H9 (cell line): ENCODE measurements around the gene FAM174B. TPM values are rescaled to one million over a fixed set of nuclear protein-coding genes. Genes with fewer than 3 reads are reported as not detected.

Source experiments
- DNase-seq: peaks from one replicate; pipeline ENCODE4 v3.0.0-alpha.2; 2017
- H2AFZ ChIP-seq: one replicate; pipeline ENCODE4 v1.6.1; 2013; ENCODE audit warnings: mild to moderate bottlenecking, low read length, control low read depth, moderate library complexity
- H2AK5ac ChIP-seq: 2 replicates; pipeline ENCODE4 v1.6.1; 2013; ENCODE audit warnings: low read length, control low read depth, mixed read lengths; ENCODE audit not compliant: insufficient read length
- H2BK120ac ChIP-seq: one replicate; pipeline ENCODE4 v1.6.1; 2013; ENCODE audit warnings: low read depth, mild to moderate bottlenecking, low read length, control low read depth, inconsistent platforms; ENCODE audit not compliant: poor library complexity, severe bottlenecking
- H2BK12ac ChIP-seq: 2 replicates; pipeline ENCODE4 v1.6.1; 2013; ENCODE audit warnings: low read length, control low read depth, mixed read lengths, low read depth; ENCODE audit not compliant: insufficient read length
- H2BK15ac ChIP-seq: 2 replicates; pipeline ENCODE4 v1.6.1; 2013; ENCODE audit warnings: low read depth, low read length, control low read depth
- H2BK20ac ChIP-seq: one replicate; pipeline ENCODE4 v1.6.1; 2013; ENCODE audit warnings: low read depth, mild to moderate bottlenecking, low read length, control low read depth, inconsistent platforms; ENCODE audit not compliant: poor library complexity, severe bottlenecking
- H2BK5ac ChIP-seq: 2 replicates; pipeline ENCODE4 v1.6.1; 2013; ENCODE audit warnings: low read length, control low read depth, mixed read lengths; ENCODE audit not compliant: insufficient read length
- H3K14ac ChIP-seq: 2 replicates; pipeline ENCODE4 v1.6.1; 2013; ENCODE audit warnings: low read length, control low read depth; ENCODE audit not compliant: insufficient read depth
- H3K18ac ChIP-seq: 2 replicates; pipeline ENCODE4 v1.6.1; 2013; ENCODE audit warnings: low read depth, mild to moderate bottlenecking, mixed read lengths, low read length, control low read depth; ENCODE audit not compliant: insufficient read length
- H3K23ac ChIP-seq: 2 replicates; pipeline ENCODE4 v1.6.1; 2013; ENCODE audit warnings: low read length, control low read depth, mixed read lengths, low read depth; ENCODE audit not compliant: insufficient read length
- H3K23me2 ChIP-seq: 2 replicates; pipeline ENCODE4 v1.6.1; 2013; ENCODE audit warnings: low read depth, mild to moderate bottlenecking, mixed read lengths, low read length, control low read depth; ENCODE audit not compliant: insufficient read length, poor library complexity, severe bottlenecking
- H3K27ac ChIP-seq: 2 replicates; pipeline ENCODE4 v1.5.1; 2013; ENCODE audit warnings: low read length, control low read depth, mixed read lengths, low read depth; ENCODE audit not compliant: insufficient read length
- H3K27me3 ChIP-seq: 2 replicates; pipeline ENCODE4 v1.6.1; 2013; ENCODE audit warnings: low read length, control low read depth, inconsistent platforms; ENCODE audit not compliant: insufficient read depth
- H3K4ac ChIP-seq: 2 replicates; pipeline ENCODE4 v1.6.1; 2013; ENCODE audit warnings: low read depth, mild to moderate bottlenecking, control low read depth, inconsistent platforms, low read length, moderate library complexity
- H3K4me1 ChIP-seq: 2 replicates; pipeline ENCODE4 v1.6.1; 2013; ENCODE audit warnings: low read length, control low read depth, inconsistent platforms; ENCODE audit not compliant: insufficient read depth
- H3K4me2 ChIP-seq: 2 replicates; pipeline ENCODE4 v1.6.1; 2013; ENCODE audit warnings: low read length, control low read depth, mixed read lengths; ENCODE audit not compliant: insufficient read length, insufficient read depth
- H3K56ac ChIP-seq: 2 replicates; pipeline ENCODE4 v1.6.1; 2013; ENCODE audit warnings: low read depth, mild to moderate bottlenecking, mixed read lengths, low read length, control low read depth; ENCODE audit not compliant: insufficient read length
- H3K79me1 ChIP-seq: 2 replicates; pipeline ENCODE4 v1.6.1; 2013; ENCODE audit warnings: low read depth, mild to moderate bottlenecking, moderate library complexity, low read length, control low read depth, inconsistent platforms; ENCODE audit not compliant: insufficient read depth, poor library complexity, severe bottlenecking
- H3K79me2 ChIP-seq: 2 replicates; pipeline ENCODE4 v1.6.1; 2013; ENCODE audit warnings: low read length, control low read depth, inconsistent platforms; ENCODE audit not compliant: insufficient read depth
- H3K9ac ChIP-seq: 2 replicates; pipeline ENCODE4 v1.6.1; 2013; ENCODE audit warnings: low read length, control low read depth, mixed read lengths; ENCODE audit not compliant: insufficient read length; ENCODE audit errors: extremely low read depth
- H3K9me3 ChIP-seq: one replicate; pipeline ENCODE4 v1.6.1; 2013; ENCODE audit warnings: low read depth, low read length, inconsistent platforms; ENCODE audit not compliant: control insufficient read depth
- H3T11ph ChIP-seq: one replicate; pipeline ENCODE4 v1.6.1; 2013; ENCODE audit warnings: mild to moderate bottlenecking, low read length, control low read depth, inconsistent platforms
- H4K20me1 ChIP-seq: one replicate; pipeline ENCODE4 v1.6.1; 2013; ENCODE audit not compliant: control insufficient read depth, insufficient read length, insufficient read depth
- H4K5ac ChIP-seq: 2 replicates; pipeline ENCODE4 v1.6.1; 2013; ENCODE audit warnings: low read depth, mild to moderate bottlenecking, mixed read lengths, low read length, control low read depth; ENCODE audit not compliant: insufficient read length
- H4K8ac ChIP-seq: replicated peaks from 2 replicates; pipeline ENCODE4 v1.6.1; 2013; ENCODE audit warnings: low read length, control low read depth, mixed read lengths, low read depth; ENCODE audit not compliant: insufficient read length
- H4K91ac ChIP-seq: 2 replicates; pipeline ENCODE4 v1.6.1; 2013; ENCODE audit warnings: low read depth, mild to moderate bottlenecking, moderate library complexity, mixed read lengths, low read length, control low read depth; ENCODE audit not compliant: insufficient read length
- H3K27ac Mint-ChIP-seq, 3 experiments: 2 replicates in 2 of 3; 3 replicates in 1 of 3; pipeline ENCODE4 v1.8.0; 2020 to 2021; ENCODE audit warnings: mixed read lengths in 3 of 3, mild to moderate bottlenecking in 1 of 3, moderate library complexity in 1 of 3
- H3K27me3 Mint-ChIP-seq: 2 replicates; pipeline ENCODE4 v1.8.0; 2021; ENCODE audit warnings: low read depth, mild to moderate bottlenecking, moderate library complexity, mixed read lengths
- H3K36me3 Mint-ChIP-seq, 3 experiments: 2 replicates in 2 of 3; 3 replicates in 1 of 3; pipeline ENCODE4 v1.8.0; 2020 to 2021; ENCODE audit warnings: low read depth in 3 of 3, mixed read lengths in 3 of 3; ENCODE audit not compliant: insufficient read depth in 1 of 3
- H3K4me1 Mint-ChIP-seq, 2 experiments: 2 replicates each; pipeline ENCODE4 v1.8.0; 2020; ENCODE audit warnings: mixed read lengths in 2 of 2
- H3K4me3 Mint-ChIP-seq, 2 experiments: 2 replicates in 1 of 2; 3 replicates in 1 of 2; pipeline ENCODE4 v1.8.0; 2020 to 2021; ENCODE audit warnings: mild to moderate bottlenecking in 2 of 2, mixed read lengths in 2 of 2, moderate library complexity in 1 of 2
- H3K9me3 Mint-ChIP-seq, 2 experiments: 2 replicates in 1 of 2; 3 replicates in 1 of 2; pipeline ENCODE4 v1.8.0; 2020; ENCODE audit warnings: mild to moderate bottlenecking in 2 of 2, mixed read lengths in 2 of 2, moderate library complexity in 1 of 2
- CTCF ChIP-seq: fragments of 200-600 bp; sonication (generic); conservative IDR thresholded peaks from 3 replicates; pipeline ENCODE4 v1.8.0; 2021; ENCODE audit warnings: antibody characterized with exemption, mild to moderate bottlenecking
- WGBS: extraction: QIAGEN DNeasy Blood & Tissue Kit; methylation state at CpG from one replicate; pipeline ENCODE4 v1.1.7; 2013; ENCODE audit warnings: missing lambda C conversion rate, low lambda C conversion rate, mixed read lengths; ENCODE audit not compliant: insufficient read length; ENCODE audit errors: extremely low coverage; 5-methylcytosine and 5-hydroxymethylcytosine counted together
- total RNA-seq: library from RNA; stranded (reverse); gene quantifications from 2 replicates; pipeline ENCODE4 v1.2.1, GENCODE V29; 2021

The FAM174B gene
- total RNA-seq, 1 experiment from 2014 or later = 38.0 TPM

GRCh38 chr15:92636401-92636907 is 19.1 kb downstream of the FAM174B start:
- H3K14ac ChIP-seq = no peak overlapping the region

More at GRCh38 chr15:92636401-92636907, 19.1 kb downstream of the FAM174B start:
- peaks cover 9 to 16% (median 13%) of the 10 kb centered on the region in 3 experiments for H3K36me3 Mint-ChIP-seq
- H3K27me3 Mint-ChIP-seq = no peaks in the 10 kb centered on the region
- H3K27ac Mint-ChIP-seq = peak overlapping the region in 2 of 3 experiments; percentile 57 to 68; a peak in 2 of 7 replicates
- H3K56ac ChIP-seq = no peak overlapping the region
- H3K23me2 ChIP-seq = no peaks in the 10 kb centered on the region
- H2BK120ac ChIP-seq = no peak overlapping the region
- peaks cover 11% of the 10 kb centered on the region; the same call in 1 of the 2 replicates for H3K4me1 ChIP-seq
- no peak overlapping the region for H3K4me3 Mint-ChIP-seq
- H2AK5ac ChIP-seq = no peak overlapping the region
- no peak overlapping the region for H3K4ac ChIP-seq
- no peak overlapping the region for H3K4me2 ChIP-seq
- no peaks in the 10 kb centered on the region for H3K9me3 ChIP-seq
- H4K8ac ChIP-seq = no peak overlapping the region
- no peak for TF ChIP-seq CTCF
- no peak for DNase-seq
- no peak overlapping the region for H2BK15ac ChIP-seq
- peaks cover 52 to 59% of the 10 kb centered on the region in 2 experiments for H3K4me1 Mint-ChIP-seq
- H4K5ac ChIP-seq = no peak overlapping the region
- H2AFZ ChIP-seq = no peak overlapping the region
- no peaks in the 10 kb centered on the region for H4K20me1 ChIP-seq
- H2BK5ac ChIP-seq = no peak overlapping the region
- H3K27me3 ChIP-seq = no peaks in the 10 kb centered on the region
- no peak overlapping the region for H3K18ac ChIP-seq
- H3K23ac ChIP-seq = no peak overlapping the region
- no peak overlapping the region for H3K27ac ChIP-seq
- H3K9me3 Mint-ChIP-seq = peaks cover 13 to 18% of the 10 kb centered on the region in 2 experiments
- WGBS = no CpG with 5 or more reads among the region's 12 CpGs
- H3K79me2 ChIP-seq = peaks cover 6% of the 10 kb centered on the region; the same call in 1 of the 2 replicates
- no peak overlapping the region for H2BK20ac ChIP-seq
- no peak overlapping the region for H3T11ph ChIP-seq
- H2BK12ac ChIP-seq = no peak overlapping the region
- no peak overlapping the region for H3K9ac ChIP-seq
- H4K91ac ChIP-seq = no peak overlapping the region
- H3K79me1 ChIP-seq = peaks cover 2% of the 10 kb centered on the region
